HepG2 (cell line): ENCODE data around the gene SDC1. TPM values are rescaled to one million over a fixed set of nuclear protein-coding genes. Genes with fewer than 3 reads are reported as not detected.

Source experiments
- CC2D1A ChIP-seq: sonication (generic); formaldehyde crosslinking; IDR thresholded peaks from 2 replicates; pipeline ENCODE4 v1.8.1; 2023; ENCODE audit warnings: mild to moderate bottlenecking, missing genetic modification reagents
- FLYWCH1 ChIP-seq: sonication (generic); formaldehyde crosslinking; IDR thresholded peaks from 2 replicates; pipeline ENCODE4 v1.8.1; 2023; ENCODE audit warnings: mild to moderate bottlenecking, missing genetic modification reagents
- FOXM1 ChIP-seq: sonication (generic); formaldehyde crosslinking; IDR thresholded peaks from 2 replicates; pipeline ENCODE4 v1.5.0; 2020; ENCODE audit warnings: missing genetic modification reagents
- GTF3A ChIP-seq: sonication (generic); formaldehyde crosslinking; conservative IDR thresholded peaks from 2 replicates; pipeline ENCODE4 v1.4.0; 2020; ENCODE audit warnings: mild to moderate bottlenecking, missing genetic modification reagents
- HOXA9 ChIP-seq: sonication (generic); formaldehyde crosslinking; IDR thresholded peaks from 2 replicates; pipeline ENCODE4 v1.8.1; 2022; ENCODE audit warnings: missing genetic modification reagents, mild to moderate bottlenecking, moderate library complexity, borderline replicate concordance
- KAT8 ChIP-seq: IDR thresholded peaks from 2 replicates; pipeline ENCODE4 v1.6.1; 2016; ENCODE audit warnings: missing genetic modification reagents, missing compliant biosample characterization
- MATR3 ChIP-seq: sonication (generic); formaldehyde crosslinking; IDR thresholded peaks from 2 replicates; pipeline ENCODE4 v1.4.0; 2020; ENCODE audit warnings: missing genetic modification reagents
- MYNN ChIP-seq: sonication (generic); formaldehyde crosslinking; IDR thresholded peaks from 2 replicates; pipeline ENCODE4 v1.4.0; 2020; ENCODE audit warnings: mild to moderate bottlenecking, low read depth, missing genetic modification reagents
- NCOA1 ChIP-seq: sonication (generic); formaldehyde crosslinking; IDR thresholded peaks from 2 replicates; pipeline ENCODE4 v1.9.0; 2021; ENCODE audit warnings: missing genetic modification reagents
- RXRA ChIP-seq: sonication (generic); formaldehyde crosslinking; IDR thresholded peaks from 2 replicates; pipeline ENCODE4 v1.5.1; 2020; ENCODE audit warnings: missing genetic modification reagents
- SP1 ChIP-seq, 2 experiments: fragments of 450-650 bp in 1 of 2; sonication (generic) in 1 of 2; formaldehyde crosslinking in 1 of 2; IDR thresholded peaks; 2 replicates each; pipeline versions ENCODE4 v1.4.0 to v1.6.1; 2016 to 2020; ENCODE audit warnings: missing genetic modification reagents in 1 of 2
- SSRP1 ChIP-seq: IDR thresholded peaks from 2 replicates; pipeline ENCODE4 v1.6.1; 2016; ENCODE audit warnings: control low read depth
- TBL1XR1 ChIP-seq: fragments of 150-350 bp; IDR thresholded peaks from 2 replicates; pipeline ENCODE4 v1.6.1; 2014; ENCODE audit warnings: borderline replicate concordance, low read length; ENCODE audit not compliant: partially characterized antibody
- XRCC5 ChIP-seq: fragments of 200-400 bp; formaldehyde crosslinking; optimal IDR thresholded peaks from 2 replicates; pipeline ENCODE3; 2017; ENCODE audit warnings: mild to moderate bottlenecking, low read length
- ZC3H4 ChIP-seq: sonication (generic); formaldehyde crosslinking; IDR thresholded peaks from 2 replicates; pipeline ENCODE4 v1.4.0; 2020; ENCODE audit warnings: missing genetic modification reagents, borderline replicate concordance
- ZNF205 ChIP-seq: IDR thresholded peaks from 2 replicates; pipeline ENCODE4 v1.6.1; 2018; ENCODE audit warnings: missing biosample characterization, missing genetic modification reagents
- ZNF280D ChIP-seq: sonication (generic); formaldehyde crosslinking; IDR thresholded peaks from 2 replicates; pipeline ENCODE4 v1.5.1; 2020; ENCODE audit warnings: mild to moderate bottlenecking, missing genetic modification reagents
- ZNF83 ChIP-seq: sonication (generic); formaldehyde crosslinking; IDR thresholded peaks from 2 replicates; pipeline ENCODE4 v1.4.0; 2020; ENCODE audit warnings: missing genetic modification reagents, mild to moderate bottlenecking, borderline replicate concordance
- polyA plus RNA-seq, 8 experiments: library from polyadenylated mRNA; depleted of rRNA in 3 of 8; stranded (reverse) in 7 of 8; unstranded in 1 of 8; fragments of >200 nt; fragmentation: Illumina TruSeq in 4 of 8; extraction: Trizol in 4 of 8; gene quantifications; 2 replicates each; pipeline versions ENCODE4 v1.2.1 to v1.2.3, GENCODE V29; 2011 to 2016; ENCODE audit warnings: low read depth in 4 of 8, missing spikeins in 1 of 8, mixed read lengths in 1 of 8; ENCODE audit not compliant: insufficient read depth in 1 of 8
- total RNA-seq, 5 experiments: library from RNA; depleted of rRNA; stranded (reverse); fragments of >200 nt; fragmentation: Illumina TruSeq; extraction: Trizol; gene quantifications; 2 replicates each; pipeline ENCODE4 v1.2.3, GENCODE V29; 2016; ENCODE audit warnings: low read depth in 1 of 5
- TF ChIP-seq, protein P1 (sequence below): sonication (generic); formaldehyde crosslinking; IDR thresholded peaks from 2 replicates; pipeline ENCODE4 v1.4.0; 2020; ENCODE audit warnings: missing genetic modification reagents
- TF ChIP-seq, protein P2 (sequence below): sonication (generic); formaldehyde crosslinking; IDR thresholded peaks from 2 replicates; pipeline ENCODE4 v1.8.0; 2022; ENCODE audit warnings: mild to moderate bottlenecking, missing genetic modification reagents
- TF ChIP-seq, protein P3 (sequence below): sonication (generic); formaldehyde crosslinking; IDR thresholded peaks from 2 replicates; pipeline ENCODE4 v1.4.0; 2020; ENCODE audit warnings: low read depth, missing genetic modification reagents

SDC1 gene
- total and polyA plus RNA-seq, 2 of the 13 experiments (the other 11 are each of a cell fraction or from before 2014, with no cell fraction given), result 108 to 119 TPM

DNA sequence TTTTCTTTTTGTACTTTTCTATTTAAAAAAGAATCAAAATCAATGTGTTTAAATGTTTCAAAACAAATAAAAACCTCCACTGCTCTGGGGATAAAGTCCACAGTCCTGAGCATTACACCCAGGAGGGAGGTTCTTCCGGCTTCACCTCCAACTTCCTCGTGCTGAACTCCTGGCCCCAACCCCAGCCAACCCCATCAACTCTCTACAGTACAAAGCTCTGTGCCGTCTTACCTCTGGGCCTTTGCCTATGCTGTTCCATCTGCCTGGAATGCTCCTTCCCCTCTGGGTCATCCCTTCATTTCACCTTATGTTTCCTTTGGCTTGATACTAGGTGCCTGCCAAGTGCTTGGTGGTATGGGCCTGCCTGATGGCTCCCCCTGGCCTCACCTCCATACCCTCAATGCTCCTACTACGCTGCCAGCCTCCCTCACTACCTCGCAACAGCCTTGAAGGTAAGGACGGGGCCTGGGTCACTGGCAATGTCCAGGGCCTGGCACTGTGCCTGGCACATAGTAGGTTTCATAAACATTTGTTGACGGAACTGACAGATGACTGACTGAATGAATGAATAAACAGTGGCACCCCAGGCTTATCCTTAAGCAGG is 28.8 kb downstream of the SDC1 start (continued):
- TF ChIP-seq ZNF280D (CRISPR knock-in tag) (peak; percentile 81; the same call in 1 of the 2 replicates), FLYWCH1 (no peak), MYNN (CRISPR knock-in tag) (no peak), SSRP1 (no peak; the same call in 1 of the 2 replicates), CC2D1A (CRISPR knock-in tag) (no peak), FOXM1 (CRISPR knock-in tag) (no peak), RXRA (CRISPR knock-in tag) (peak; percentile 96), SP1 (IDR thresholded peaks at IDR 0.05) (no peak), SP1 (CRISPR knock-in tag; IDR thresholded peaks at IDR 0.05) (peak; percentile 58; the same call in 1 of the 2 replicates), GTF3A (CRISPR knock-in tag) (no peak), XRCC5 (peak; percentile 91), KAT8 (CRISPR knock-in tag) (peak; percentile 78), TBL1XR1 (no peak), ZC3H4 (no peak), ZNF205 (CRISPR knock-in tag) (peak; percentile 65; the same call in 1 of the 2 replicates), ZNF83 (CRISPR knock-in tag) (no peak), NCOA1 (no peak), HOXA9 (no peak), MATR3 (no peak)
- TF ChIP-seq, protein P1, sequence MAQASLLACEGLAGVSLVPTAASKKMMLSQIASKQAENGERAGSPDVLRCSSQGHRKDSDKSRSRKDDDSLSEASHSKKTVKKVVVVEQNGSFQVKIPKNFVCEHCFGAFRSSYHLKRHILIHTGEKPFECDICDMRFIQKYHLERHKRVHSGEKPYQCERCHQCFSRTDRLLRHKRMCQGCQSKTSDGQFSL (CRISPR knock-in tag), result no peak
- TF ChIP-seq, protein P2, sequence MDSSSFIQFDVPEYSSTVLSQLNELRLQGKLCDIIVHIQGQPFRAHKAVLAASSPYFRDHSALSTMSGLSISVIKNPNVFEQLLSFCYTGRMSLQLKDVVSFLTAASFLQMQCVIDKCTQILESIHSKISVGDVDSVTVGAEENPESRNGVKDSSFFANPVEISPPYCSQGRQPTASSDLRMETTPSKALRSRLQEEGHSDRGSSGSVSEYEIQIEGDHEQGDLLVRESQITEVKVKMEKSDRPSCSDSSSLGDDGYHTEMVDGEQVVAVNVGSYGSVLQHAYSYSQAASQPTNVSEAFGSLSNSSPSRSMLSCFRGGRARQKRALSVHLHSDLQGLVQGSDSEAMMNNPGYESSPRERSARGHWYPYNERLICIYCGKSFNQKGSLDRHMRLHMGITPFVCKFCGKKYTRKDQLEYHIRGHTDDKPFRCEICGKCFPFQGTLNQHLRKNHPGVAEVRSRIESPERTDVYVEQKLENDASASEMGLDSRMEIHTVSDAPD, result peak; percentile 67; the same call in 1 of the 2 replicates
- TF ChIP-seq, protein P3, sequence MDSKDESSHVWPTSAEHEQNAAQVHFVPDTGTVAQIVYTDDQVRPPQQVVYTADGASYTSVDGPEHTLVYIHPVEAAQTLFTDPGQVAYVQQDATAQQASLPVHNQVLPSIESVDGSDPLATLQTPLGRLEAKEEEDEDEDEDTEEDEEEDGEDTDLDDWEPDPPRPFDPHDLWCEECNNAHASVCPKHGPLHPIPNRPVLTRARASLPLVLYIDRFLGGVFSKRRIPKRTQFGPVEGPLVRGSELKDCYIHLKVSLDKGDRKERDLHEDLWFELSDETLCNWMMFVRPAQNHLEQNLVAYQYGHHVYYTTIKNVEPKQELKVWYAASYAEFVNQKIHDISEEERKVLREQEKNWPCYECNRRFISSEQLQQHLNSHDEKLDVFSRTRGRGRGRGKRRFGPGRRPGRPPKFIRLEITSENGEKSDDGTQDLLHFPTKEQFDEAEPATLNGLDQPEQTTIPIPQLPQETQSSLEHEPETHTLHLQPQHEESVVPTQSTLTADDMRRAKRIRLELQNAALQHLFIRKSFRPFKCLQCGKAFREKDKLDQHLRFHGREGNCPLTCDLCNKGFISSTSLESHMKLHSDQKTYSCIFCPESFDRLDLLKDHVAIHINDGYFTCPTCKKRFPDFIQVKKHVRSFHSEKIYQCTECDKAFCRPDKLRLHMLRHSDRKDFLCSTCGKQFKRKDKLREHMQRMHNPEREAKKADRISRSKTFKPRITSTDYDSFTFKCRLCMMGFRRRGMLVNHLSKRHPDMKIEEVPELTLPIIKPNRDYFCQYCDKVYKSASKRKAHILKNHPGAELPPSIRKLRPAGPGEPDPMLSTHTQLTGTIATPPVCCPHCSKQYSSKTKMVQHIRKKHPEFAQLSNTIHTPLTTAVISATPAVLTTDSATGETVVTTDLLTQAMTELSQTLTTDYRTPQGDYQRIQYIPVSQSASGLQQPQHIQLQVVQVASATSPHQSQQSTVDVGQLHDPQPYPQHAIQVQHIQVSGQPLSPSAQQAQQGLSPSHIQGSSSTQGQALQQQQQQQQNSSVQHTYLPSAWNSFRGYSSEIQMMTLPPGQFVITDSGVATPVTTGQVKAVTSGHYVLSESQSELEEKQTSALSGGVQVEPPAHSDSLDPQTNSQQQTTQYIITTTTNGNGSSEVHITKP (CRISPR knock-in tag), result peak; percentile 52; the same call in 1 of the 2 replicates
